ENCODE measurements around the gene CUBN.

The CUBN gene

DNA sequence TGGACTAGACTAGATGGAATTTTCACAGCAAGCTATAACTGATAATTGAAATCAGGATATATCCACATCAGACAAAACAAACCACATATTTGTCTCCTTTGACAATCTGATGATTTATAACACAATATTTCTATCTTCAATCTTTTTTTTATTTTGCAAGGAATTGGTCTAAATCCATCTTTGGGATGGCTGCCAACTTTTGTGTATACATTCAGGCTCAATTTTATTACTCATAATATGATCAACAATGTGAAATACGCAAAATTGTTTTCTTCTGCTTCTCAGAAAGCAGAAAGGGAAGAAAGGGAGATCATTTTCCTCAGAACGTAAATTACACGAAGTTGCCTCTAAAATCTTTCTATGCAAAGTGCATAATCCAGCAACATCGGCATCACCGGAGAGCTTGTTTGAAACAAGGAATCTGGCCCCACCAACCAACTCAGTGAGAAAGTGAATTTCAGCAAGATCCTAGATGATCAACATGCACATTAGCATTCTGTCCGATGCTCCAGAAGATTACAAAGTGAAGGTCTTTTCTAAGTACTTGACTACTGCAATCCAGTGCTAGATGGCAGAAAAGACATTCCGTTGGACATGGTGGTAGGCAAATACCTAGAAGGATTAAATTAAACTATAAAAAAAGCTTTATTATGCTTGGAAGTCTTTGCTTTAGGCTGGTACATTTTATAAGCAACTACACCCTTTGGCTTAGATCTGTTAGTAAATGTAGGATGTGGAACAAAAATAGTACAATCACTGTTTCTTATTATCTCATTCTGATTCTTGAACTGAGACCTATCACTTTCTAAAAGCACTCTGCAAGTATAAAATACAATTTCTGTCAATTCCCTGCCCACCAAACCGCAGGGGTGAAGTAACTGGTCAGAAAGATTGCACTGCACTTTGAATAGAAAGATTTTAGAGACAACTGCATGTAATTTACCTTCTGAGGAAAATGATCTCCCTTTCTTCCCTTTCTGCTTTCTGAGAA is 186.0 kb downstream of the CUBN start:
- DNase-seq, result no peak

DNA sequence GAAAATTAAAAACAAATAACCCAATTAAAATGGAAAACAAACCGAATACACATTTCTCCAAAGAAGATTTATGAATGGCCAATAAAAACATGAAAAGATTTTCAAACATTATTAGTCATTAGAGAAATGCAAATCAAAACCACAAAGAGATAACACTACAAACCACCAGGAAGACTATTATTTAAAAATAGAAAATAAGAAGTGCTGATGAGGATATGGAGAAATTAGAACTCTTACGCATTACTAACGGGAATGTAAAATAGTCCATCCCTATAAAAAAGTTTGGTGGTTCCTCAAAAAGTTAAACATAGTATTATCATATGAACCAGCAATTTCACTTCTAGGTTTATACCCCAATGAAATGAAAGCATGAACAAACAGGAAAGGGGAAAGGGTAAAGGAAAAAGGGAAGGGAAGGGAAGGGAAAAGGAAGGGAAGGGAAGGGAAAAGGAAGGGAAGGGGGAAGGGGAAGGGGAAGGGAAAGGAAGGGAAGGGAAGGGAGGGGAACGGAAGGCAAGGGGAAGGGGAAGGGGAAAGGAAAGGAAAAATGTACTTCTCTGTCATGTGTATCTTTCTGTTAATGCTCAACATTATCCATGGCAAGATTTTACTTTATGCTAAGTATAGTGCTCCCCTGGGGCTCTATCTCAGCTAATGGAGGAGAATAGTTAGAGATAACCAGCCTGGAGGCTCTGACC is 187.1 kb downstream of the CUBN start:
- no peak for DNase-seq

DNA sequence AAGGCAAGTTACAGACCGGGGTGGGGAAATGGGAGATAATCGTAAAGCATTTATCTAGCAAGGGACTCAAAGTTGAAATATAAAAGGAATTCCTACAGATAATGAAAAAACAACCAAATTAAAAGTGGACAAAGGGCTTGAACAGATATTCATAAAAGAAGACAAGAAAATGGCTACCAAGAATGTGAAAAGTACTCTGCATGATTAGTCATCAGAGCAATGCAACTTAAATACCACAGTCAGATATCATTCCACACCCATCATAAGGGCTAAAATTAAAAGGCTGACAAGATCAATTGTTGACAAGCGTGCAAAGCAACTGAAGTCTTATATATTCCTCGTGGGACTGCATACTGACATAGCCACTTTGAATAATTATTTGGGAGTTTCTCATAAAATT is 187.7 kb downstream of the CUBN start:
- no peak for DNase-seq

DNA sequence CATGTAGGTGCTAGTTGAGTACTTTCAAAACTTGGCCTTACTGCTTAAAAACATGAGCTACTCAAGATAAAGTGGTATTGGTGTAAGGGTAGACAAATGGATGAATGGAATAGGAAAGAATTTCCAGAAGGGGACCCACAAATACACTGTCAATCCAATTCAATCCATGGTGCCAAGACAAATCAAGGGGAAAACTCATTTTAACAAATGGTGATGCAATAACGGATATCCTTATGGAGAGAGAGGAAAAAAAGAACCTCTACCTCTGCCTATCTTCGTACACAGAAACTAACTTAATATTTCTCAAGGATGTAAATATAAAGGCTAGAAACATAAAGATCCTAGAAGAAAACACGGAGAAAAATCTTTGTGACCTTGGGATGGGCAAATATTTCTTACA is 188.5 kb downstream of the CUBN start:
- no peak for DNase-seq

DNA sequence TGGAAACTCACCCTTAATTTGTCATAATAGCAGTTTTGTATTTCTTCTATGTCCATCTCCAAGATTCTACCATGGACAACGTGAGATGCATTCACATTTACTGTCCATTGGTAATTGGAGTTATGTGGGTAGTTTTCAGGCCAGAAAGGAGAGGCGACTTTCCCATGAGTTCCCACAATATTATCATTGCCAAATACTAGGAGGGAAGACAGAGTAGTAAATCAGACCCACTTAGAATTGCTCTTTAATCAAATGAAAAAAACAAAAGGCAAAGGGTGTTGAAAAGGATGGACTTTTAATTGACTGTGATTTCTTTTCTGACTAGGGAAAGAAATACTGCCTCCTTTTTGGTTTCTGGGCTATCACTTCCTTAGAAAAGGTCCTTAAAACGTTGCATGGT is 190.7 kb downstream of the CUBN start:
- no peak for DNase-seq

DNA sequence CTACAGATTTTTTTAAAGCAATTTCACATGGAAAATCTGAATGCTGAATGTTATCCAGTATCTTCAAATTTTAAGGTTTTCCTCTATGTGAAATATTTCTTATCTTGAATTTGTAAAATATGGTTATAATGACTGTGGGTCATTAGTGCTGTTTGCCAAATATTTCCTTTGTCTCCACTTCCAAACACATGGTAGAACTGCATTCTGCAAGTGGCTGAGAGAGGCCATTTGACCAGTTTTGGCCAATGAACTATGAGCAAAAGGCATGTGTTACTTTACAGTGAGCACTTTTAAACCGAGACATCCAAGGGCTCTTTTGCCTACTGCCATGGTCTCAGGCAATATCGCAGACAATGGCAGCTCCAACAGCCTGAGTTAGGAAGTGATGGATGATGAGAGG is 195.2 kb downstream of the CUBN start:
- DNase-seq, result no peak

DNA sequence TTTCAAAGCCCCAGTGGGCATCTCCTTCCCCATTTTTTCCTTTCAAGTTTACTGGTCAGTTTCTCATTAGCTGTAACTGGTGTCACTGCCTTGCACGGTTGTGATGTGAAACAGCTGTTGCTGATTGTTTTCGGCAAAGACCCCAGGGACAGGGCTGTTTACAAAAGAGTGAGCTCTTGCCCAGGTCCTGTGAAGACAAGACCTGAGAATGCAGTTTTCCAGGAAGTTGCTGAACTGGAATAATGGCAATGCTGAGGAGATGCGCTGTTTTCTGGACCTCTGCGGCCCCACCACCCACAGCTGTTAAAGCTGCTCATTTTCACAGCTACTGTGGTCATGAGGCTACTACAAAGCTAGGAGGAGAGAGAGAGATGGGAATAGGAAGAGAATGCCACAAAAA is 195.8 kb downstream of the CUBN start:
- no peak for DNase-seq

DNA sequence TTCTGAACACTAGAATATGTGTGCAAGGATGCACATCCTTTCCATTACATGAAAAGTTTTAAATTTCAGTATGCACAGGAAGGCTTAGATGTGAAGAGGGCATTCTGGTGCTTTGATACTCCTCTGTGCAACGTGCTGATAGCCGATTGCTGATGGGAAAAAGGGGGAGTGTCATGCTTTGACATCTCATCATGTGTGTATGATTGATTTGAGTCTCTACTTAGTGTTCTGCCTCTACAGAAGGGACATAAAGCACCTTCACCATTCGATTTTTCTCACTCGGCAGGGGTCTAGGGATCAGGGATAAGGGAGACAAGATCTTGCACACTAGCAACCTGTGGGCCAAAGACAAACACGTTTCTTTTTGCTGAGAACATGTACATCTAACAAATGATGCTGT is 197.7 kb downstream of the CUBN start:
- no peak for DNase-seq

DNA sequence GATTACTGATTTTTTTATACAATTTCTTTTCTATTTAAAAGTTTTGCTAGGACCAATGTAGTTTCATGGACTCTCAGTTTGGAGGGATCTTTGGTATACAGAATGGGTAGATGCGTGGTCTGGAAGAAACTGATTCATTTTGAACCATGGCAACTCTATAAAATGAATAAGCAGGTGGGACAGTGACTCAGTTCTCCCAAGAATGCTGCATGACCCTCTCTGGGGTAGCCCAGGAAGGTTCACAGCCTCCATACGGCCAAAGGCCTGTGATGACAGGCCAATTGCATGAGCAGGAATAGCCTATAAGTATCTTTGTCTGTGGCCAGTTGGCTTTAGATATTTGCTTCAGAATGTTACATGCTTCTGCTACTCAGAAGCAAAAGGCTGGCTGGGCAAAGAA is 199.1 kb downstream of the CUBN start:
- no peak for DNase-seq

DNA sequence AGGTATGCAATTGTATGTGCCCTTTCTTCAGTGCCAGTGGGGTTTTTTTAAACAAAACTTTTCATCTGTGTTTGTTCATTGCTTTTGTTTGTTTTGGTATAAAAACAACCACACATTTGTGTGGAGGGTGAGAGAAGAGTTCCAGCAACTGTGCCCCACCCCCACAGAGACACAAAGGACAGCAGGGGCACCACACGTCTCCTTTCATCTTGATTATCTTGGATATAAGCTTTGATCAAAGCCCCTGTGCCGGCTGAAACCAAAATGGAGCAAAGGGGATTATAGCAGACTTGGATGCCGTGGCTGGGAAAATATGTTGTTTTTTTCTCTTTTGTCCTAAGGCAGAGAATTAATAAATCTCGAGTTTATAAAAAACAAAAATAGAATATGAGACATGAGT is 200.5 kb downstream of the CUBN start:
- no peak for DNase-seq

DNA sequence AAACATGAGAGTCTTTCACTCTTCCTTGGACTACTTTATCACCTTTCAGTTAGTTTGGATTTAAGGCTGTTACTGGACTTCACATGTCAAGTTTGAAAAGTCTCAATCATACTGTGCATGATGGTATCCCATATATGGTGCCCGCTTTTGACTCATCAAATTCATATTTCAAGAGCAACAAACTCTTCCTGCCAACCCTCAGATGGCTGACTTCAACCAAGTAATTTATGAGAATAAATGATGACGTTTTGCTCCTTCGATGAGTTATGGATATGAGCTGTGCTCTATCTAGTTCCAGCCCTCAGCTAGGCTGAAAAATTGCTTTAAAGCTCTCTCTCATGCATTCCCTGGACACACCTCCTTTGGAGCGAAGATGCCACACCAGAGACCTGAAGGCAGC is 202.1 kb downstream of the CUBN start:
- no peak for DNase-seq

DNA sequence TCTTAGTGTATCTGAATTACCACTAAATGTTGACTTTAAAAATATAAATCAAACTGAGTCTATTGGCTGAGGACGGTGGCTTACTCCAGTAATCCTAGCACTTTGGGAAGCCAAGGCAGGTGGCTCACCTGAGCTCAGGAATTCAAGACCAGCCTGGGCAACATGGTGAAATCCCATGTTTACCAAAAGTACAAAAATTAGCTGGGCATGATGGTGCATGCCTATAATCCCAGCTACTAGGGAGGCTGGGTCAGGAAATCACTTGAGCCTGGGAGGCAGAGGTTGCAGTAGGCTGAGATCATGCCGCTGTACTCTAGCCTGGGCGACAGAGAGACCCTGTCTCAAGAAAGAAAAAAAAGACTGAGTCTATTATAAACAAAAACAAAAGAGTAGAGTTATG is 205.9 kb downstream of the CUBN start:
- DNase-seq, result no peak

DNA sequence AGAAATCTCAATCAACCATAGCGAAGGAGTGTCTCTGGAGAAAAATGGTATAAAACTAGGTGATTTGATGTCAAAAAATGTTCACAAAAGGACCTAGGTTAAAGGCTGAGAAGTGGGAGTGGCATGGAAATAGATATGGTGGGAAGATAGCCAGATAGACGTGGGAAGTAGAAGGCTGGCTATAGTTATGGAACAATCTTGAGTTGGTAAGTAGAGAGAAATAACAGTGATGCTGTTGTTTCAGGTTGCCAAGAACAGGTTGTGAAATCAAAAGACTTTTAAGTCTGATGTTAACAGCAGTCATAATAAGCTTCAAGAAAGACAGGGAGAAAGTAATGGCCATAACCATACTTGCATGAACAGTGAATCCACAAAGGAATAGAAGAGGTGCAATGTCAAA is 206.3 kb downstream of the CUBN start:
- no peak for DNase-seq

DNA sequence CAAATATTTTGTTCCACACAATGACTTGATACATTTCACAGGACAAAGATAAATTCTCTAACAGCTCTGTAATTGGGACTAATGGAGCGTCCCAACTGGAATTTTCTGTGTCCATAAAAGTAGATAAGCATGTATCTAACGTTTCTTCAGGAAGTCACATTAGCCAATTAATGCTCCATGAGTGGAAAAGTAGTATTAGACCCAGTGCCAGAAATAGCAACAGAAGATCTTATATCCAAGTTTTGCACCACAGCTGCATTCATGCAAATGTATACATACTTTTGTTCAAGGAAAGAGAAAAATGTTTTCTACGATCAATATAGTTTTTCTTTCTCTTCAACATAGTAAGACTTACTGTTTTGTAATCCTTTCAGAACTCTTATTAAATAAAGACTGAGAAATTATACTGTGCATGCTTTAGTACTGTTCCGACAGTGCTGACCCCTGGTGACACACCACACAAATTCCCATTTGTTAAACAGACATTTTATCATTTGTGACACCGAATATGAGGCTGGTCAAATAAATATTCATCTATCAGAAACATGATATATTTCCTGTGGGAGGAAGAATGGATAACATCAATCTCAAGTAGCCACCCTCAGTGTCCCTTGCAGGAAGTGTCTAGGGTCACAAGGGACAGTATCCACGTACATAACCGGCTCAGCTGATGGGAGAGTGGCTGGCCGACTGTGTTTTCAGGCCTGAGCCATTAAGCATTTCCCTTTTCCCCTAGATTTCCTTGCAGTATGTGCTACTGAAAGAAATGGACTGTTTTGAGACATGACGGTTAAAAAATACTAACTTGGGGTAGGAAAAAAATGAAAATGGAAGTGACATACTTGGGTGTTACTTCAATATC is 210.3 kb downstream of the CUBN start:
- no peak for DNase-seq

DNA sequence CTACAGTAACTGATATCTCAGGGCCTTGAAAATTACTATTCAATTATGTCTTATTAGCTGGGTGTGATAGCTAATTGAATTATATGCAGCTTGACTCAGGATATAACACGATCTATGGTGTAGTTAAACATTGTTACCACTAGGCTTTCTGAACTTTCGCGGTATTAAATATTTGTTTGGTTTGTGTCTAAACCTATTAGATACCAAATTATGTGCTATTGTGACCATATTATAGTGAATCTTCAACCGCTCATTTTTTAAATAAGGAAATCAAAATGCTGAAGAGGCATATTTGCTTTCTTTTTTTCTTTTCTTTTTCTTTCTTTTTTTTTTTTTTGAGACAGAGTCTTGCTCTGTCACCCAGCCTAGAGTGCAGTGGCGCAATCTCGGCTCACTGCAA is 213.1 kb downstream of the CUBN start:
- DNase-seq, result no peak

DNA sequence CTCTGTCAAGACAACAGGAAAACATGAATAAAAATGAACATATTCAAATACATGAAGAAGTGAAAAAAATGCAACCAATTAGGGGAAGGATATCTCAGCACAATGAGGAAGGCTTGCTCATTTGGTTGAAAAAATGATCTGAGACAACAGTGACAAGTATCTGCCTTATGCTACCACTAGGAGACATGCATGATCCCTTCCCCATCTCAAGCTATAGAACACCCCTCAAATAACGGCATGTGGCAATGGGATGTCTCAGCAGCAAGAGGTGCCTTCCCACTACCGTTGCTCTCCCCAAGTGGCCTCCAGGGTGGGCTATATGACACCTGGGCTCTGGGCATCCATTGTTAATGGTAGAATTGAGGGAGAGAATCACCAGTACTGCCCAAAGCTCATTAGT is 214.3 kb downstream of the CUBN start:
- DNase-seq, result no peak

DNA sequence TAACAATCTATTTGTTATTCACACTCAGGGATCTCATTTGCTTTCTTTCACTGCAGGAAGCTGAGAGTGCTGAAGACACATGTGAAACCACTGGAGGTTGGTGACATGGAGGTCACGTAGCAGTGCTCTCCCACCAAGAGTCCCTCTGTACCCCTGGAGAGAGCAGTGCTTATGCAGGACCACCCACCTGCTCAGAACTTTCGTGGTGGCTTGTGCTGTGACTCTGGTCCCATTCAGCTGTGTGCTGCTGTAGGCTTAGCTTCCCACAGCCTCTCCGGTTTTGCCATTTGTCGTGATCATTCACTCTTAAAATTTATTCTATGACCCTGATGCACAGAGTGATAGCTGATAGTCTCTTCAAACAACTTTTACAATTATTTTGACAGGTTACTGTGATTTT is 216.3 kb downstream of the CUBN start:
- no peak for DNase-seq

DNA sequence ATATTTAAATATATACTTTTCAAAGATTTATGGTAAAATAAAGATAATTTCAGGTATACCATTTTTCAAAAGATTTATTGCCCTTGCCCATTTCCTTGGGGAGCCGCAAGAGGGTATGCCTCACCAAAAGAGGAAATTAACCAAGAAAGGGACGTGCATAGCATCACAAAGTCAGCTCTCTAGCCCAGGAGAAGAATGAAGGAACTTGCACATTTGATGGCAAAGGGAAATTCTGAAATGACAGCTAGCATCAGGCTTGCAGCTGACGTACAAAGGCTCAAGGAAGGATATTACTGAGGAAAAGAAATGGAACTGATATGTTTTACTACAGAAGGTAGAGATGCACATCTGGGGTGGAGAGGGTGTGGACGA is 218.8 kb downstream of the CUBN start:
- DNase-seq, result no peak

DNA sequence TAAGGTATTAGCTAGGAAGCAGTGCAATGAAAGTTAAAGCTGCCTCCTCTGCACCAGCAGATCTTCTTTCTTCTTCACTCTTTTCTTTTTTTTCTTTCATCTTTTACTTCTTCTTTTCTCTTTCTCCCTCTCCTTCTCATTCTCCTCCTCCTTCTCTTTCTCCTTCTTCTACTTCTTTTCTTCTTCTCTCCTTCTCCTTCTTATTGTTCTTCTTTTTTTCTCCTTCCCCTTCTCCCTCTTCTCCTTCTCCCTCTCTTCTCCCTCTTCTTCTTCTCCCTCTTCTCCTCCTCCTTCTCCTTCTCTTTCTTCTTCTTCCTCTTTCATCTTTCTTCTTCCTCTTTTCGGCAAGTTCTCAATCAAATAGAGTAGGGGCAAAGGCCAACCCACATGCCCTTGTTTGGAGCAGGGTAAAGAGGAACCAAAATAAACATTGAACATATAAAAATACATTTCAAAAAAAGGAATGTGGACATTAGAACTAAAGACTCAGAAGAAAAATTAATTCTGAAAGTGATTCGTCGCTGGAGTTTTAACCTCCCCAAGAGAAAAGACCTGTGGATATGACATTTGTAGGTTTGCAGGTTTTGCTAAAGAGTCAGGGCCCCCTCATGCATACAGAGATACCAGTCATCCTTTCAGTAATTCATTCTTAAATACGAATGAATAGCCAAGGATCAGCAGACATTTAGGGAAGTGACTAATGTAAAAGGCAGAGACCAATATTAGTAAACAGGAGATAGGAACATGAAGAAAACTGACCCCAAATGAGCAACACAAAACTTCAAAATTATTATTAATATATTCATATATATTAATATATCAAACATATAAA is 219.4 kb downstream of the CUBN start:
- no peak for DNase-seq

DNA sequence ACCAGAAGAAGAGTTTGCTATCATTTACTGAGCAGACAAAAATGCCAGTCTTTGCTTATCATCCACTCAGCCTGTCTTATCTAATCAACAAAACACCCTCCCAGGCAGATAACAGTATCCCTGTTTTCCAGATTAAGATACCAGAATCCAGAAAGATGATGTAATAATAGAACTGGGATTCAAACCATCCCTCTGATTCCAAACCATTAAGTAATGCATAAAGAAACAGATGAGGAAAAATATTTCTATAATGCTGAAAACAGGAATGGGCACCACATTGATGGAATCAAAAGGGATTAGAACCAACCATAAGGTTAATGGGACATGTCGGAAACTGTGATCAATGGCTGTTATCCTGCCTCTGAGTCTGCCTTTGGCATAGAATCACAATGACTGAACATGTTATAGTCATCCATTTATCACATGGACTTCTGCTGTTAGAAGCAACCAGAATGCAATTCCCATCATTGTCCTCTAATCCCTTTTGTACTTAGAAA is 220.3 kb downstream of the CUBN start:
- DNase-seq, result no peak

DNA sequence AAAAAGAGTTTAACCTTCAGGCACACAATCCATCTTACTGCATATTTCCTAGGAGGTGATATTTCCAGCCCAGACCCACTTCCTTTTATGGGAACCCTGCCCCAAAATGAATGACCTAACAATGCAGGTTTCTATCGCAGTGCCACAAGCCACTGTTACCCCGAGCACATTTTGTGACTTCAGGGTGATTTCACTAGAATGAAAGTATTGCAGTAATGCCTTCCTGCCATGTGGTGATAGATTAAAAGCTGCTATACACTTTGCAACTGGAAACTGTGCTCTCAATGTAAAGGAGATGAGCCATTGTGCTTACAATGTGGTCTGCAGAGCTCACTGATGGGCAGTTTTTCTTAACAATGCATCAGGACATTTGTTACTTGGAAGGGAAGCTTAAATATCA is 221.9 kb downstream of the CUBN start:
- no peak for DNase-seq

DNA sequence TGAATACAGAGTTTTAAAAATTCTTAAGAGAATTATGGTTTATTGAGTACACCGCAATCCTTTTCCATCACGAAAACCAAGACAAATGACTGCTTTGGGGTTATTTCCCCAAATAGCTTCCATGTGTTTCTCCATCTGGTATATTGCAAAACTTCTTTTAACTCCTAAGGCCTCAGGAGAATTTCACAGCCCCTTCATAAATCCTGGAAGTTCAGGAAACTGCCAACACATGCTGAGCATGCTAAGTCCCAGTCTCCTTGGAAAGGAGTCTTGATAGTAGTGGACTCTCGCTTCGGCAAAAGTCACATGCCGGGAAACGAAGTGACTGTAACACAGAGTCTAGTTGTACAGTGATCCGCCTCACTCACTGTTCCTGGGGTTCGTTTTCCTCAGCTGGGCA is 224.3 kb downstream of the CUBN start:
- no peak for DNase-seq
